OCI-LY1 (cell line): ENCODE results near the gene GALNT14.

Experiments used
- H2AFZ ChIP-seq: fragments of 200-600 bp; sonication (generic), shearing (Covaris generic); 2 replicates; pipeline ENCODE4 v1.6.0; 2014; ENCODE audit warnings: antibody characterized with exemption, mild to moderate bottlenecking, low read length
- H3F3A ChIP-seq: fragments of 200-600 bp; sonication (generic), shearing (Covaris generic); 2 replicates; pipeline ENCODE4 v1.6.0; 2014; ENCODE audit warnings: mild to moderate bottlenecking, antibody characterized with exemption, low read length, moderate library complexity; ENCODE audit not compliant: insufficient read depth
- H3K27ac ChIP-seq: fragments of 200-600 bp; sonication (generic); 2 replicates; pipeline ENCODE4 v1.5.1; 2014; ENCODE audit warnings: low read length, mixed run types, mild to moderate bottlenecking, low read depth; ENCODE audit not compliant: poor library complexity, severe bottlenecking
- H3K27me3 ChIP-seq: fragments of 200-600 bp; sonication (generic); 2 replicates; pipeline ENCODE4 v1.6.0; 2014; ENCODE audit warnings: antibody characterized with exemption, mild to moderate bottlenecking, low read length, moderate library complexity; ENCODE audit not compliant: insufficient read depth
- H3K36me3 ChIP-seq: fragments of 200-600 bp; sonication (generic); 2 replicates; pipeline ENCODE4 v1.6.1; 2014; ENCODE audit warnings: mild to moderate bottlenecking, antibody characterized with exemption, low read length, moderate library complexity, mixed read lengths; ENCODE audit not compliant: insufficient read depth
- H3K4me1 ChIP-seq: fragments of 200-600 bp; sonication (generic); 2 replicates; pipeline ENCODE4 v1.5.1; 2014; ENCODE audit warnings: mild to moderate bottlenecking, low read length, moderate library complexity; ENCODE audit not compliant: insufficient read depth, severe bottlenecking
- H3K4me2 ChIP-seq: fragments of 200-600 bp; sonication (generic), shearing (Covaris generic); 2 replicates; pipeline ENCODE4 v1.6.1; 2014; ENCODE audit warnings: low read length
- H3K4me3 ChIP-seq: fragments of 200-600 bp; sonication (generic); 2 replicates; pipeline ENCODE4 v1.5.1; 2014; ENCODE audit warnings: low read length, low read depth, mild to moderate bottlenecking, mixed read lengths; ENCODE audit not compliant: poor library complexity, severe bottlenecking
- H3K79me2 ChIP-seq: fragments of 200-600 bp; shearing (Covaris generic); 2 replicates; pipeline ENCODE4 v1.6.1; 2016; ENCODE audit warnings: mixed run types, low read length, mixed read lengths; ENCODE audit not compliant: insufficient read depth
- H3K9ac ChIP-seq: fragments of 200-600 bp; sonication (generic), shearing (Covaris generic); 2 replicates; pipeline ENCODE4 v1.6.1; 2014; ENCODE audit warnings: mild to moderate bottlenecking, low read length, mixed read lengths
- H3K9me2 ChIP-seq: fragments of 200-600 bp; sonication (generic), shearing (Covaris generic); 2 replicates; pipeline ENCODE4 v1.6.1; 2014; ENCODE audit warnings: low read depth, mild to moderate bottlenecking, low read length, mixed read lengths
- H3K9me3 ChIP-seq: fragments of 200-600 bp; shearing (Covaris generic); 2 replicates; pipeline ENCODE4 v1.6.1; 2014; ENCODE audit warnings: low read length, mixed read lengths
- H4K20me1 ChIP-seq: fragments of 200-600 bp; sonication (generic), shearing (Covaris generic); 2 replicates; pipeline ENCODE4 v1.6.0; 2016; ENCODE audit warnings: mild to moderate bottlenecking, low read length; ENCODE audit not compliant: insufficient read depth
- CTCF ChIP-seq: fragments of 200-600 bp; sonication (generic), shearing (Covaris generic); IDR thresholded peaks from 2 replicates; pipeline ENCODE4 v1.5.1; 2017; ENCODE audit warnings: mild to moderate bottlenecking, antibody characterized with exemption, low read length, moderate library complexity, mixed read lengths
- EZH2 ChIP-seq: fragments of 200-600 bp; sonication (generic), shearing (Covaris generic); IDR thresholded peaks from 2 replicates; pipeline ENCODE4 v1.8.0; 2017; ENCODE audit warnings: borderline replicate concordance, mixed run types, mild to moderate bottlenecking, antibody characterized with exemption, low read length, moderate library complexity, mixed read lengths

Gene GALNT14

GRCh38 chr2:30950339-30950738 is 187.9 kb downstream of the GALNT14 start:
- Histone ChIP-seq H4K20me1 (no peaks in the 10 kb centered on the region), H3K27me3 (no peaks in the 10 kb centered on the region), H3F3A (no peaks in the 10 kb centered on the region), H3K27ac (no peak overlapping the region), H3K79me2 (no peaks in the 10 kb centered on the region), H3K4me2 (no peak overlapping the region), H2AFZ (no peak overlapping the region), H3K36me3 (no peaks in the 10 kb centered on the region), H3K9me3 (no peaks in the 10 kb centered on the region), H3K9me2 (no peaks in the 10 kb centered on the region), H3K4me3 (no peak overlapping the region), H3K4me1 (no peaks in the 10 kb centered on the region), H3K9ac (no peak overlapping the region)
- no peak for TF ChIP-seq CTCF

- H3K9me3 ChIP-seq = no peaks in the 10 kb centered on the region
- H3K27ac ChIP-seq = no peak overlapping the region
- H3K4me3 ChIP-seq = no peak overlapping the region
- no peaks in the 10 kb centered on the region for H3K27me3 ChIP-seq
- H3K36me3 ChIP-seq = no peaks in the 10 kb centered on the region
- no peak overlapping the region for H3K9ac ChIP-seq
- H3K9me2 ChIP-seq = no peaks in the 10 kb centered on the region
- no peak overlapping the region for H3K4me2 ChIP-seq
- H3F3A ChIP-seq = no peaks in the 10 kb centered on the region
- H3K4me1 ChIP-seq = no peaks in the 10 kb centered on the region
- no peaks in the 10 kb centered on the region for H3K79me2 ChIP-seq
- no peak for TF ChIP-seq CTCF
- TF ChIP-seq EZH2 = no peak
- H2AFZ ChIP-seq = no peak overlapping the region
- no peaks in the 10 kb centered on the region for H4K20me1 ChIP-seq
These were observed 188.8 kb downstream of the GALNT14 start for GRCh38 chr2:30949435-30949834.

- Histone ChIP-seq H3K9ac (no peak overlapping the region), H3K9me3 (no peaks in the 10 kb centered on the region), H3K4me1 (no peaks in the 10 kb centered on the region), H3K4me3 (no peak overlapping the region), H3K79me2 (no peaks in the 10 kb centered on the region), H2AFZ (no peak overlapping the region), H3K36me3 (no peaks in the 10 kb centered on the region), H3K27ac (no peak overlapping the region), H3K9me2 (no peaks in the 10 kb centered on the region), H3K27me3 (no peaks in the 10 kb centered on the region), H4K20me1 (no peaks in the 10 kb centered on the region), H3K4me2 (no peak overlapping the region), H3F3A (no peaks in the 10 kb centered on the region)
- TF ChIP-seq CTCF = no peak
- TF ChIP-seq EZH2 = no peak
These were observed 189.4 kb downstream of the GALNT14 start for GRCh38 chr2:30948857-30949256.
